ENCODE measurements around the gene PRDM16.

GRCh38 chr1:3338725-3339070 lies 269.7 kb downstream of the PRDM16 start:
- no peak for TF ChIP-seq CTCF (IDR thresholded peaks at IDR 0.05; ENCODE audit: insufficient read depth, low read depth, low read length)
- TF ChIP-seq EZH2 (IDR thresholded peaks at IDR 0.05; ENCODE audit: insufficient read depth, low read length): no peak

Measured in astrocyte (in vitro differentiated cells and primary cell).